ENCODE measurements around the gene TPMT.

Gene TPMT

DNA sequence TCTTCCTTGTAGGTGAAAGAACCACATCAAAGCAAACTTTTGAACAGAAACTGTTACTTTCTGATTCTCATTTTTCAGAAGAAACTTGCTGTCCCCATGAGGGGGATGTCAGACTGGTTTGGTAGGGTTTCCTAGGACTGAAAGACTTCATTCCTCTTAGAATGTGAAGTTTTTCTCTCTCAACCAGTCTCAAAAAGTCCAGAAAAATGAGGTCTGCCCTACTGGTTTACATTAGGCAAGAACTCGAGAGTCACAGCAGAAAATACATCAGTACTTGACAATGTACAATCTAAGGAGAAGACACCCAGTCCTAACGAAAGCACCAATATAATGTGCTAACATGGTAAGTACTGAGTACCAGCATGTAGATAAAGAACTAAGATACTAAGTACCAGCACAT, 19.7 kb downstream of the TPMT start:
- Histone ChIP-seq H3K27ac (no peak overlapping the region), H3K27me3 (ENCODE audit: control insufficient read depth, insufficient read depth, low read length) (no peaks in the 10 kb centered on the region), H3K36me3 (ENCODE audit: control insufficient read depth, insufficient read depth, low read length) (no peaks in the 10 kb centered on the region), H3K9ac (no peak overlapping the region), H3K4me3 (ENCODE audit: low read depth, low read length) (no peak overlapping the region), H3K79me2 (no peaks in the 10 kb centered on the region), H3K9me3 (ENCODE audit: control insufficient read depth, low read length) (no peaks in the 10 kb centered on the region), H3K4me1 (no peaks in the 10 kb centered on the region), H3K4me2 (ENCODE audit: low read length) (no peak overlapping the region), H2AFZ (no peak overlapping the region)
- TF ChIP-seq CTCF (IDR thresholded peaks at IDR 0.05), result no peak

DNA sequence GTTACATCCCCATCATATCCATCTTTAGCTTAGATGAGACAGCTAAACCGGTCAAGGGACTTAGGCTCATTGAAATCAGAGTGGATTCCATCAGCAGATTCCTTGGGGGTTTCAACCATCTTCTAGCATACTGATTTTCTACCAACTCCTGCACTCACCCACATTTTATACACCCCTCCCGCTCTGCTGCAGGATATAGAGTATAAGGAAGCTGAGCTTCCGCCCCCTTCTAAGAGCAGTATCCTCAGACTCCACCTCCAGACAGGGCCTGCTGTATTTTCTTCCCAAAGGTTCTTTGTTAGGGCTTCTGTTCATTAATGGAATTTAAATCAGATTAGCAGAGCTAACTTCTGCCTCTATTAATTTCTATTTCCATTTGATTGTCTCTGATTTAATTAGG, 22.5 kb downstream of the TPMT start:
- no peaks in the 10 kb centered on the region for H3K79me2 ChIP-seq
- H3K9ac ChIP-seq, result no peak overlapping the region
- no peak overlapping the region for H3K4me3 ChIP-seq (ENCODE audit: low read depth, low read length)
- H3K27ac ChIP-seq, result no peak overlapping the region
- H3K4me1 ChIP-seq, result no peaks in the 10 kb centered on the region
- H2AFZ ChIP-seq, result no peak overlapping the region
- no peaks in the 10 kb centered on the region for H3K9me3 ChIP-seq (ENCODE audit: control insufficient read depth, low read length)
- no peaks in the 10 kb centered on the region for H3K36me3 ChIP-seq (ENCODE audit: control insufficient read depth, insufficient read depth, low read length)
- H3K4me2 ChIP-seq (ENCODE audit: low read length), result no peak overlapping the region
- TF ChIP-seq CTCF (IDR thresholded peaks at IDR 0.05), result no peak
- no peaks in the 10 kb centered on the region for H3K27me3 ChIP-seq (ENCODE audit: control insufficient read depth, insufficient read depth, low read length)

- Histone ChIP-seq H3K27ac (no peak overlapping the region), H3K4me2 (ENCODE audit: low read length) (no peak overlapping the region), H2AFZ (no peak overlapping the region), H3K27me3 (ENCODE audit: control insufficient read depth, insufficient read depth, low read length) (no peaks in the 10 kb centered on the region), H3K9me3 (ENCODE audit: control insufficient read depth, low read length) (no peaks in the 10 kb centered on the region), H3K4me3 (ENCODE audit: low read depth, low read length) (no peak overlapping the region), H3K9ac (no peak overlapping the region), H3K4me1 (peaks cover 4% of the 10 kb centered on the region), H3K36me3 (ENCODE audit: control insufficient read depth, insufficient read depth, low read length) (no peaks in the 10 kb centered on the region), H3K79me2 (no peaks in the 10 kb centered on the region)
- TF ChIP-seq CTCF (IDR thresholded peaks at IDR 0.05), result no peak
These were observed 28.8 kb downstream of the TPMT start for GRCh38 chr6:18126121-18126520.

DNA sequence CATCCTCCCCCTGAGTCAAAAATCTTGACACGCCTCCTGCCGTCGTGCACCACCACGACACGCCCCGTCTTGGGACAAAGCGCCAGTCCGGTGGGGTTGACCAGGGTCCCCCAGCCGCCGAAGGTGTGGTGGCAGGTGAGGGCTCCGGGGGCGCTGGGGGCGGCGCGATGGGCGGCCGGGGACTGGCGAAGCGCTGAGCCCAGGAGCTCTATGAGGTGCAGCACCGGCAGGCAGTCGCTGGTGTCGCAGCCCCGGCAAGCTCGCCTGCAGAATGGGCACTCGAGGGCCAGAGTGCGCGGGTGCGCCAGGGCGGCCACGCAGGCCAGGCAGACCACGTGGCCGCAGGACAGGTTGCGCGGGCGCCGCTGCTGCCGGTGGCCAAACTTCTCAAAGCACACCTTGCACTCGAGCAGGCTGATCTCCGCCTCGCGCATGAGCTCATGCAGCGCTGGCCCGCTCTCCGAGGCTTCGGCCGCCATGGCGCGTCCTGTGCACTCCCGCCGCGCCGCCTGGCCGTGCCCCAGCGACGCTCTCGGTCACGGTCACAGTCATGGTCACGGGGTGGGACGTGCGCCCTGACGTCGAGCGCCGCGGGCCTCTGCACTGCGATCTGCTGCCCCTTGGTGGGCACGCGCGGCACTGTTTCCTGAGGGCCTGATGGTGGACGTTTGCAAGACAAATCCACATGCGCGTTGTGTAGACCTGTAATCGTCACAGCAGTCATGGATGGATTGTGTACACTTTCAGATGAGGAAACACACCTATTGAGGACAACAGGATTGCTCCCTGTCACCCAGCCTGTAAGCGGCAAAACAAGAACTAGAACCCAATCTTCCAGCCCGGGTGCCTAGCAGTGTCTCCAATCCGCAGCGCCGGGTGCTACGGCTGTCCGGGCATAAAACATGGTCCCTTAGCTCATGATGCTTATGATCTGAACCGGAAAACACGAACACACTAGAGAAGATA, 32.5 kb downstream of the TPMT start, which contains the start of gene NHLRC1:
Gene NHLRC1 (minus strand): TSS at position 550 of the 966 bp plus-strand sequence. CDS start 71 bp downstream, at position 479.
- Histone ChIP-seq H3K9ac (no peak within 1 kb of the TSS), H3K79me2 (no peaks in the 10 kb centered on the region), H3K36me3 (ENCODE audit: control insufficient read depth, insufficient read depth, low read length) (no peaks in the 10 kb centered on the region), H3K27ac (peak within 1 kb of the TSS; percentile 40), H3K4me1 (peaks cover 4% of the 10 kb centered on the region), H2AFZ (peak within 1 kb of the TSS; percentile 98), H3K4me3 (ENCODE audit: low read depth, low read length) (peak within 1 kb of the TSS; percentile 45), H3K9me3 (ENCODE audit: control insufficient read depth, low read length) (no peaks in the 10 kb centered on the region), H3K27me3 (ENCODE audit: control insufficient read depth, insufficient read depth, low read length) (no peaks in the 10 kb centered on the region), H3K4me2 (ENCODE audit: low read length) (peak within 1 kb of the TSS; percentile 71)
- peak; percentile 92 for TF ChIP-seq CTCF (IDR thresholded peaks at IDR 0.05)
